Hematopoietic multipotent progenitor cell treated with erythropoietin and hydrocortisone succinate and interleukin-3 and kit ligand, for 8 days (in vitro differentiated cells): ENCODE data around the gene LAMC3.

Source experiments
- DNase-seq: peaks from one replicate; pipeline ENCODE4 v3.0.0-alpha.2; 2015

LAMC3 gene

GRCh38 chr9:131049829-131050715 lies 41.1 kb downstream of the LAMC3 start:
- no peak for DNase-seq

- no peak for DNase-seq
These were observed 41.9 kb downstream of the LAMC3 start for GRCh38 chr9:131050831-131051230.

- no peak for DNase-seq
These were observed 42.9 kb downstream of the LAMC3 start for GRCh38 chr9:131051592-131052517.

- no peak for DNase-seq
These were observed 44.9 kb downstream of the LAMC3 start for GRCh38 chr9:131053896-131054295.

- DNase-seq: peak; percentile 33
These were observed 48.0 kb downstream of the LAMC3 start for GRCh38 chr9:131056781-131057506.

GRCh38 chr9:131060900-131061630 lies 52.1 kb downstream of the LAMC3 start:
- DNase-seq: no peak

- DNase-seq: no peak
These were observed 54.0 kb downstream of the LAMC3 start for GRCh38 chr9:131062969-131063368.

- no peak for DNase-seq
These were observed 56.6 kb downstream of the LAMC3 start for GRCh38 chr9:131065599-131065998.

- no peak for DNase-seq
These were observed 58.7 kb downstream of the LAMC3 start for GRCh38 chr9:131067625-131068024.

GRCh38 chr9:131068076-131068816 lies 59.3 kb downstream of the LAMC3 start:
- no peak for DNase-seq

GRCh38 chr9:131069699-131070098 lies 60.7 kb downstream of the LAMC3 start:
- DNase-seq: no peak

GRCh38 chr9:131072107-131072870 lies 63.3 kb downstream of the LAMC3 start:
- DNase-seq: no peak

- no peak for DNase-seq
These were observed 63.9 kb downstream of the LAMC3 start for GRCh38 chr9:131072871-131073237.

GRCh38 chr9:131076347-131077195 lies 67.6 kb downstream of the LAMC3 start:
- DNase-seq: no peak

- DNase-seq: no peak
These were observed 69.7 kb downstream of the LAMC3 start for GRCh38 chr9:131078427-131079366.

GRCh38 chr9:131080589-131080988 lies 71.6 kb downstream of the LAMC3 start:
- DNase-seq: no peak

GRCh38 chr9:131081868-131082267 lies 72.9 kb downstream of the LAMC3 start:
- no peak for DNase-seq

GRCh38 chr9:131082774-131083512 lies 74.0 kb downstream of the LAMC3 start:
- DNase-seq: no peak
